ENCODE results near the gene SCARB1.

GRCh38 chr12:124896461-124896860 is 32.8 kb upstream of the SCARB1 start:
- TF ChIP-seq POLR2A (IDR thresholded peaks at IDR 0.05), result no peak
- TF ChIP-seq CTCF (IDR thresholded peaks at IDR 0.05), result no peak

Measured in right lobe of liver (tissue), 4 donors.